NCI-H1436 (cell line): Measurements from ENCODE around the gene WWC1.

Source experiments
- DNase-seq: peaks from one replicate; lab custom pipeline; 2025; lab: John Stamatoyannopoulos, UW

WWC1 gene

DNA sequence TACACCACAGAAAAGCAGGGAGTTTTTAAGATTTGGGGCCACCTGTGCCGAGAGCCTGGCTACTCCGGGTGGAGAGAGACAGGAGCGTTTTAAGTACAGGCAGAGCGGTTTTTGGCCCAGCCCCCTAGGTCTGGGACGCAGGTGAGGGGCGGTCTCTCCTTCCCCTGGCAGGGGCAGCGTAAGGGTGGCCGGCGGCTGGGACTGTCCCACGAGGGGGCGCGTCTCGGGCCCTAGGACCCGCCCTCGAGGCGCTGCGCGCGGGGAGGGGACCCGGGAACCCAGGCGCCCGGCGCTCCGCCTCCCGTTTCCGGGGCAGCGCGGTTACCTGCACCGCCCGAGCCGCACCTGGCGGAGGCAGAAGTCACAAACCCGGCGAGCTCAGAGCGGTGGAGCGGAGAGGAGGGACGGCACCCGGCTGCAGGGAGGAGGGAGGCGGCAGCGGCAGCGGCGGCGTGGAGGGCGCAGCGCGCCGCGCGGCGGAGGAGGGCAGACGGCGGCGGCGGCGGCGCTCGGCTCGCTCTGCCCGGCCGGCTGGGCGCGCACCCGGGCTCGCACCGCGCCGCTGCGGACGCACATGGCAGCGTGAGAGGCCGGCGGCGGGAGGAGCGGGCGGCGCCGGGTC lies at the start of gene WWC1:
TSS of gene WWC1 (plus strand) at position 304 of the 622 bp plus-strand sequence. CDS start 508 bp downstream, outside the sequence.
- DNase-seq: peak; percentile 66

DNA sequence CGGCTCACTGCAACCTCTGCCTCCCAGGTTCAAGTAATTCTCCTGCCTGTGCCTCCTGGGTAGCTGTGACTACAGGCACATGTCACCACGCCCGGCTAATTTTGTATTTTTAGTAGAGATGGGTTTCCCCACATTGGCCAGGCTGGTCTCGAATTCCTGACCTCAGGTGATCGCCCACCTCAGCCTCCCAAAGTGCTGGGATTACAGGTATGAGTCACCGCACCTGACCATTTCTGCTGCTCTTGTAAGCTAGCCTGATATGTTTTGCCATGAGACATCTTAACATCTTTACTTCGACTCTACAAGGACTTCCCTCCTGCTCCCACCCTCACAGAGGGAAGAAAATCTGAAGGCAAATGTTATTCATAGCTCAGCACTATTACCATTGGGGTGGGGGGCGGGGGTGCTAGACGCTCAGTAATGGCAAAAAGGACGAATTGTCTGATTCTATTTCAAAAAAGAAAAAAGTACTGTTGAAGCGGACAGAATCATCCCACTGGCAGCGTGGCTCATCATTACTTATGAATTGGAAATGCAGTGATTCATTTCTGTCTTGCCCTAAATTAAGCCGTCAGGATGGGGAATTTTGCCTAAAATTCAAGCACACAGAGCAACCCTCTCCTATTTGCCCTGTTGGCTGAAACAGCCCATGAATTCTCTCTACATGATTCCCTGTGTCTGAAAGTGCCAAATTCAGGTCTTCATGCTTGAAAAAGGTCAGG lies 46.4 kb upstream of the WWC1 start:
- DNase-seq: no peak

DNA sequence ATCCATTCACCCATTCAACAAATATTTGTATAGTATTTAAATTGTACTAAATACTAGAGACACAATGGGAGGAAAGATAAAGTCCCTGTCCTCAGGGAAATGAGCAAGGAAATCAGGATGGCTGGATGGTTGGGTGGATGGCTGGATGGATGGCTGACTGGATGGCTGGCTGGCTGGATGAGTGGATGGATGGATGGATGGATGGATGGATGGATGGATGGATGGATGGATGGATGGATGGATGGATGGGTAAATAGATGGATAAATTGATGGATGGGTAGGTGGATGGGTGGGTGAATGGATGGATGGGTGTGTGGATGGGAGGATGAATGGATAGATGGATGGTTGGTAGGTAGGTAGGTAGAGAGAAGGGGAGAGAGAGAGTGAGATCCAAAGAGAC lies 41.5 kb upstream of the WWC1 start:
- DNase-seq: no peak

DNA sequence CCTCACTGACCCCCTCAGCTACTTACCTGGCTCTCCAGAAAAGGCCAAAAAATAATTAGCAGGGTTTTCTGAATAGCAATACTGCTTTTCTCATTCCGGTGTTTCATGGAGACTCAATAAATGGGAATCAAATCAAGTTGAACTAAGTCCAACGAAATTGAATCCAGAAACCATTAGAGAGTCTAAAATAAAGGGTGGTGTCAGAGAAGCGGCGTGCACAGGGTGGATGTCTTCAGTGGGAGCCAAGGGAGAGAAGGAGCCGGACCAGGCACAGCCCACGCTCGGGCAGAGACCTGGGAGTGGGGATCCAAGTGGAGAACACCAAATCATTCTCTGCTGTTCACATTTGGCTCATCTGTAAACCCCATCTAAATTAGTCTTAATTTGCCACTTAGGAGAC lies 40.2 kb upstream of the WWC1 start:
- no peak for DNase-seq

DNA sequence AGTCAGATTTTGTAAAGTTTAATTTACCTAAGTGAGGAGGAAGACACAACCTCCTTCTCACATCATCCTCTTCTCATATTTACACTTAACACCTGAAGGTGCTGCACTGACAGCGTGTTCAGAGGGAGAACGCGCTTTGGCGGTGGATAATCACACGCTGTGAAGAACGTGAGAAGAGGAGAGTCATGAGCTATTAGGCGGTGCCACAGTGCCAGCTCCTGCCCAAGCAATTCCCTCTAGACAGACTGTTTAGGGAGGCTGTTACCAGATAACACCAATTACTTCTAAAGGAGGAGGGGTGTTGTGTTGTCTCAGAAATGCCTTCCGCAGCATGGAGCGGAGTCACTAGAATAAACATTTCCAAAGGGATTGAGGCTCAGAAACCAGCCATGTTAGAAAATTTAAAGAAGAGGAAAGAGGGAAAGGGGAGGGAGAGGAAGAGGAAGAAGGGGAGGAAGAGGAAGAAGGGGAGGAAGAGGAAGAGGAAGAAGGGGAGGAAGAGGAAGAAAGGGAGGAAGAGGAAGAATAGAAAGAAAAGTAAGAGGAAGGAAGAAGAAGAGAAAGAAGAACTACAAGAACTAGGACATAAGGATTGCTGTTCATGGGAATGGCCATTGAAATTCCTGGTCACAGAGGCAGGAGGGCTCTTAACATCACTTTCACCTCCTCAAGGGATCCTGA lies 37.3 kb upstream of the WWC1 start:
- DNase-seq: peak; percentile 56

DNA sequence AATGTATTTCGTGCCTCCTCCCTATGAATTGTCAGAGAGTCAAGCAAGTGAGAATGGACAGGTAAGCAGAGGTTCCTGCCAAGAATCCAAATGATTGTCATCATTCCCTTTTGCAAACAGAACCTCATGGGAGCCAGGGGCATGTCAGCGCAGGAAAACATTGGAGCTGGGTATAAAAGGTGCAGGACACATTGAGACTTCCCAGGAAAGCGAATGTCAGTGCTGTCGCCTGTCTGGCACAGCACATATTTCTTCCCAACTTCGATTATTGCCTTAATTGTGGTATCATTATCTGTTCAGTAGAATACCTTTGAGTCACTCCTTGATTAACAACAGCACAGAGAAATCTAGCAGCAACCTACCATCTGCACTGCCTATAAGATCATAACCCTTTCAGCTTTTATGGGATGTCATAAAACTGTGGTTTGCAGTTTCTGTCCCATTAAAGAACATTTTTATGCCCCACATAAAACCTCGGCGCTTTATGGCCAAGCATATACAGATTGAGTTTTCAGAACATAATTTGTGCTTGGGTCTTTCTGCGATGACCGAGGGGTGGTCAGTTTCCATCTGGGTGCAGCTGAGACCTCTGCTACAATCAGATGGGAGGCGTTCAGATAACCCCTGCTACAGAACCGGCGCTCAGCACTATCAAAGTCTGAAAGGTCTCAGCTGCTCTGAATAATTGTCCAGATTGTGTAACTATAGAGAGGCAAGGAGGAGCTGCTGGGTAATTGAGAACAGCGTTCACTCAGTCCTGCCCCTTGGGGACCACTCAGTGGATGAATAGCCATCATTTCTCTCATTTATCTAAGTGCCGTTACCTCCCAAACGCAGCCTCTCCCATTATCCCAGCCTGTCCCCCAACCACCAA lies 30.9 kb upstream of the WWC1 start:
- peak; percentile 83 for DNase-seq

DNA sequence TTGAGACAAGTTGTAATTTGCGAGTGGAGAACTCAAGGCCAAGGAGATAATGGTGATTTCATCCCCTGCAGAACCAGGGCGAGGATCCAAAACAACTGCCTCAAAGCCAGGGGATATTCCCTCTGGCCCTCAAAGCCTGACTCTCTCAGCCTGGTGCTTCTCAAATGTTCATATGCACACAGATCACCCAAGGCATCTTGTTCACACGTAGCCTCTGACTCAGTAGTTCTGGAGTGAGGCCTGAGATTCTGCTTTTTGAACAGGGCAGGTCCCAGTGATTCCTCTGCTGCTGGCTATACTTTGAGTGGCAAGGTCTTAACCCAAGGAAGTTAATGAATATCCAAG lies 30.2 kb upstream of the WWC1 start:
- no peak for DNase-seq

DNA sequence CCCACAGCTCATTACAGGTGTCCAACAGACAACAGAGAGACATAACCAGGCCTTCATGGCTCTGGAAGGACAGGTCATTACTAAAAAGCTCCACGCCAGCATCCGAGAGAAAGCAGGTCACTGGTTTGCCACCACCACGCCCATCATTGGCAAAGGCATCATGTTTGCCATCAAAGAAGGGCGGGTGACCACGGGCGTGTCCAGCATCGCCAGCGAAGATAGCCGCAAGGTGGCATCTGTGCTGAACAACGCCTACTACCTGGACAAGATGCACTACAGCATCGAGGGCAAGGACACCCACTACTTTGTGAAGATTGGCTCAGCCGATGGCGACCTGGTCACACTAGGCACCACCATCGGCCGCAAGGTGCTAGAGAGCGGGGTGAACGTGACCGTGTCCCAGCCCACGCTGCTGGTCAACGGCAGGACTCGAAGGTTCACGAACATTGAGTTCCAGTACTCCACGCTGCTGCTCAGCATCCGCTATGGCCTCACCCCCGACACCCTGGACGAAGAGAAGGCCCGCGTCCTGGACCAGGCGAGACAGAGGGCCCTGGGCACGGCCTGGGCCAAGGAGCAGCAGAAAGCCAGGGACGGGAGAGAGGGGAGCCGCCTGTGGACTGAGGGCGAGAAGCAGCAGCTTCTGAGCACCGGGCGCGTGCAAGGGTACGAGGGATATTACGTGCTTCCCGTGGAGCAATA lies 29.3 kb upstream of the WWC1 start:
- no peak for DNase-seq

DNA sequence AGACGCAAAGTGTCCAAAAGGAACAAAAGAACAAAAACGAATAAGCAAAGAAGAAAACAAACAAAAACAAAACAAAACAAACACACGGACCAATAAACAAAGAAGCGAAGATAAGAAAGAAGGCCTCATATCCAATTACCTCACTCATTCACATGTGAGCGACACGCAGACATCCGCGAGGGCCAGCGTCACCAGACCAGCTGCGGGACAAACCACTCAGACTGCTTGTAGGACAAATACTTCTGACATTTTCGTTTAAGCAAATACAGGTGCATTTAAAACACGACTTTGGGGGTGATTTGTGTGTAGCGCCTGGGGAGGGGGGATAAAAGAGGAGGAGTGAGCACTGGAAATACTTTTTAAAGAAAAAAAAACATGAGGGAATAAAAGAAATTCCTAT lies 28.3 kb upstream of the WWC1 start:
- DNase-seq: no peak

DNA sequence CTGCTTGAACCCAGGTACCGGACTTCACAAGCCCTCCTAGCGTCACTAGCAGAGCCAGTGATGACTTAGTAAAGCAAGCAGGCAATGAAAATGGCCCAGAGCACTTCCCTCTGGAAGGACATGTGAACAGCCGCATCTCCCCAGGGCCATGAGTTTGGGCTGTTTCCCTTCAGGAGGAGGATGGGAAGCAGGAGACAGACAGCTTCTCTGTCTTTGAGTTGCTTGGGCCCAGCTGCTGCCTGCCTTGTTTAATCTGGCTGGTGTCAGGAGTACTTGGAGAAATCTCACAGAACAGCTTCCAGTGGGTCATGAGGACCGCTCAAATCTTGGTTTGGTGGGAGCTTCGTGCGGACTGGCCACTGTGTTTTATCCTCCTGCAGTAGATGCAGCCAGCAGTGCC lies 25.4 kb upstream of the WWC1 start:
- no peak for DNase-seq

DNA sequence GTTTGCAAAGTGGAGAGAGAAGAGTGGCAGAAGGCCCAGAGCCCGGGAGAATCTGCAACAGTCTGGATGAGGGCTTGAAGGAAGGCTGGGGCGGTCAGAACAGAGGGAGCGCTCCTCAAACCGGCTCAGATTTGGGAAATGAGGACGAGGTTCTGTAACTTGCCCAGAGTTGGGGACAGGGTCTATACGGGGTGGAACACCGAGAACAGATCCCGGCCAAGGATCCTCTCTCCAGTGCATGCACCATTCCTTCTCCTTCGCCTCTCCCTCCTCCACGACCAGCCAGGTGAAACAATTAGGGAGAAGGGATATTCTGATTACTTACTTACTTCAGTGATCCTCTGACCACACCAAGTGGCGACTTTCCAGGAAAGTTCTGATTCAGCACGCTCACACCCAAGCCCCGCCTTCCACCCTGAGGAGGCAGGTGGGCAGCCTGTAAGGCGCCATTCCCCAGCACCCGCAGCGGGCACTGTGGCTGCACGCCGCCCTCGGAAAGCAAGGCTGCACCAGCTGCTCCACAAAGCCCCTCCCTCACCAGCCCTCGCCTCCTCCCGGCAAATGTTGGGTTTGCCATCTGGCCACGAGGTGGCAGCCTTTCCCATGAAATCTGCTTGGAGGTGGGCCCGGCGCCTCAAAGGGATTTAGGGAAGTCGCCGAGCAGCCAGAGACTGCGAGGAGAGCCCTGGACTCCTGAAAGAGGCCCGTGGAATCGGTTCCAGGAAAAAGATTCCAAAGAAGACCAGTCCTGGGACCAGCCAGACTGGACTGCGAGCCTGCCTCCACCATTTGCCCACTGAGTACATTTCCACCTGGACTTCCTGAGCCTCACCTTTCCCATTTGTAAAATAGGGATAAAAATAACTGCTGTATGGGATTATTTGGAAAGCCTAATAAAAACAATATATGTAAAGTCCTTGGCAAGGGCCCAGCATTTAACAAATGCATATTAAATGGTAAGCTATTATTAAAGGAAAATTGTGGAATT lies 22.2 kb upstream of the WWC1 start:
- peak; percentile 74 for DNase-seq

DNA sequence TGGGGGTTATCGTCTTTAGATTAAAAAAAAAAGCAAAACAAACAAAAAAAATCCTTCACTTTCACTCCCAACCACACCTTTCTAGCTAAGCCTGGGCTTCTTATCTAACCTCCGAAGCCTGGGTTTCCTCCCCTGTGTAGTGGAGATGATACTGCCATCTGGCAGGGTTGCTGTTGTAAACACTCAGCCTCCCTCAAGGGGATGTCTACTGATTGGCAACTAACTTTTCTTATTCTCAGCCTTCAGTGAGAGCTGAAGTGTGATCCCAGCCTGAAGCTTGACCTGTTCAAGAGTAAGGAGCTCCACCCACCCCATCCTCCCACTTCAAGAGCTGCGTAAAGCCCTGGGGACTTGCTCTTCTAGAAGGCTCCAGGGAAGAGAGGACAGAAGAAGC lies 21.5 kb upstream of the WWC1 start:
- DNase-seq: no peak

DNA sequence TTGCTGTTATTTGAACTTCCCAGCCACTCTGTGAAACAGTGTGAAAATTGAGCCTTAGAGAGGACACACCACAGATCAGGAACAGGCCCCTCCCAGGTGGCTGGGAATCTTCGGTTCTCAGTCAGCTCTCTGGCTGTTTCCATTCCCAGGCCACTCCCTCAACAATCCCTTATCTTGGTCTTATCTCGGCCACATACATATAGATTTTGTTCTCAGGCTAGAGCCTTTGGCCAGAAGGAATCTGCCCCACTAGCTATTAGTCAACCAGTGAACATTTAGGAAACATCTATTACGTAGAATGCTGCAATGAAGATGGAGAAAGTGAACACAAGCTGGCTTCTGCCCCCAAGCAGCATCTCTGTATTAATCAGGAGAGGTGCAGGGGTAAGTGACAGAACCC lies 21.0 kb upstream of the WWC1 start:
- DNase-seq: no peak

DNA sequence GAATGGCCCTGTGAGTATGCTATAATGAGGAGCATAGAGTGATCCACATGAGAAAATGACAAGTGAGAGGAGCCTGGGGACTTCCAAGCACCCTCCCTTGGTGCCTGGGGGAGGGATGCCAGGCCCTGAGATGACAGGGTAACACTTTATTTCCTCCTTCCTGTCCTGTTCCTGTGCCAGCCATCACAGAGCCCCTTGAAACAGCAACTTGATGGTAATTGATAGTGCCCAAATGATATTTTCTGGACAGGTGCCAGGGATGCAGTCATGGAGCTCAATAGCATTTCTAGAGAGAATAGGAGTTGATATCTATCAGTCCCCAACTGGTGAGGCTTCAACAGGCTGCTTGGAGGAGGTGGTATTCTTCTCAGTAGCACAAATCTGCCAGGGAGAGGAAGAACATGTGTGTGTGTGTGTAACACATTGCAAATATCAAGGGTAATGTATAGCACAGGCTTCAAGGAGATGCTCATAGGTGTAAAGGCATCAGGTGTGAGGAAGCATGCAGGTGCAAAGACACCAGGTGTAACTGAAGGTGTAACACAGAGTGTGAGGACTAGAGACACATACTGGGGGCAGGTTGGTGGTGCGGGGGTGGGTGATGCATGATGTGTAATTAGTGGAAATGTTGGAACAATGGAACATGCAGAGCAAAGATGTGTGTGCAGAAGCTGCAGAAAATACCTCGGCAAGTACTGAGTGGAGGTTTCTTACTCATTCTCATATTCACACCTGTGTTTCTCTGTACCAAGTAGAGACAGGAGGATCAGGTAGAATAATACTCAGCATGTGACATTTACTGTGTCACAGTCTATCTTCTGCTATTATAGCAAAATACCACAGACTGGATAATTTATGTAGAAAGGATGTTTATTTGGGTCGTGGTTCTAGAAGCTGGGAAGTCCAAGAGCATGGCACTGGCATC lies 18.1 kb upstream of the WWC1 start:
- no peak for DNase-seq

DNA sequence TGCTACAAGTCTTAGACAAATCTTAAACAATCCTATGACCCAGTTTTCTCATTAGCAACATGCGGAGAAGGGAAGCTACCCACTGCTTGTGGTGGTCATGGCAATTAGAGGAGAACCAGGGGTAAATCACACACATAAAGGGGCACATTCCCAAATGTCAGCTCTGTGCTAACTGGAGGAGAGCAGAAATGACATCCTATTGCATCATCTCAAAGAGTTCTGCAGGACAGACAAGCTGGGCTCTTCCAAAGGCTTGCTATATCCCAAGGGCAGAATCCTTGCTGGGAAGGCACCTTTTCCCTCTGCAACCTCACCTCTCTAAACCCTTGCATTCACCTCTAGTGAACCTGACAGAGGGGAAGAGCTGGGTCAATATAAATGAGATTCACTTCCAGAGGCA lies 17.0 kb upstream of the WWC1 start:
- DNase-seq: no peak

DNA sequence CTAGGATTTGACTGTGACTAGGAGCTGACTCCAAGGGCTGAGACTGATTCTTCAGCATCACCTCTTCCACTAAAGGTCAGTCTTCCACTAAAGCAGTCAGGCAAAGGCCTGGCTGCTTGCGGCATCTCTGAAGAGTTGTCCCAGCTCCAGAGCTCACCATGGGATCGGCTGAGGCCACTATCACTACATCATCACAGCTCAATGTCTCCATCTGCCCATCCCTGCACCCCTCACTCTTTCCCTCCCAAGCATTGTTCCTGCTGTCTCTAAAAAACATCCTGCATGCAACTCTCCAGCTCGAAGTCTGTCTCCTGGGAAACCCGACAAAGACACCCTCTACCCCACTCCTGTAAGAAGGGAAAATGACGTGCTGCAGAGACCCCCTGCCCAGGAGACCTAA lies 15.5 kb upstream of the WWC1 start:
- DNase-seq: no peak

DNA sequence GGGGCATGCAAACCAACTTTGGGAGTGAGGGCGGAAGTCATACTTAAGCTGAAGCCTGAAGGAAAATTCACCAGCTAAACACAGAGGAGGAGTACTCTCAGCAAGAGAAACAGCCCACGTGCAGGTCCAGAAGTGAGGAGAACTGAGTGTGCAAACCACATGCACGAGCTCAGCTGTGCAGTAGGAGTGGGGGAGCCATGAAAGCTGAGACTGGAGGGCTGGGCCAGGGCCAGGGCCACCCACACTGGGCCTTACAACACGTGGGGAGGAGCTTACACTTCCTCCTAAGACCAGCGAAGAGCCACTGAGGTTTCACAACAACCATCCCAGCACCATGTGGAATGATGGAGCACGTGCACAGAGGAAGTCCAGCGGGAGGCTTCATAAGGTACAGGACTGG lies 9.3 kb upstream of the WWC1 start:
- DNase-seq: no peak

DNA sequence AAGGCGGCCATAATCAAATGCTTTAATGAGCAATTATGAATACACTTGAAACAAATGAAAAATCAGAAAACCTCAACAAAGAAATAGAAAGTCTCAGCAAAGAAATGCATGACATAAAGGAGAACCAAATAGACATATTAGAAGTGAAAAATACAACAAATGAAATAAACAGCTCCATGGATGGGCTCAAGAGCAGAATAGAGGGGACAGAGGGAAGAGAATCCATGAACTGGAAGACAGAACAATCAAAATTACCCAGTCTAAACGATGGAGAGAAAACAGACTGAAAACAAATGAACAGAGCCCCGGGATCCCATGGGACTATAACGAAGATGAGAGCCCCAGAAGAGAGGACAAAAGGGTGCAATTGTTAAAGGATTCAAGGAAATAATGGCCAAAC lies 6.6 kb upstream of the WWC1 start:
- no peak for DNase-seq

DNA sequence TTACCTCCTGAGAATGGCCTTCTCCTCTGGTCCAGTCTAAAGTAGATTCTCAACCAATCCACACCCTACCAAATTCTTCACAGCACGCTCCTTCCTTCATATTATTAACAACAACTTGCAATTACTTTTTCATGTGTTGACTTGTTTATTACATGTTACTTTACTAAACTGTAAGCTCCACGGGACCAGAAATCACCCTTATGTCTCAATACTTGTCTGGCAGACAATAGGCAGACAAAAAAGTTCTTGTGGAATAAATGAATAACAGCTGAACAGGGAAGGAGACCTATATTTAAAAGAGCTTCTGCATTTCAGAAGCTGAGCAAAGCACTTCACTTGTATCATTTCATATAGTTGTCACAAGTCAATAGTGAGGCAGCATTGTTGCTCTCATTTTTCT lies 5.7 kb upstream of the WWC1 start:
- no peak for DNase-seq

DNA sequence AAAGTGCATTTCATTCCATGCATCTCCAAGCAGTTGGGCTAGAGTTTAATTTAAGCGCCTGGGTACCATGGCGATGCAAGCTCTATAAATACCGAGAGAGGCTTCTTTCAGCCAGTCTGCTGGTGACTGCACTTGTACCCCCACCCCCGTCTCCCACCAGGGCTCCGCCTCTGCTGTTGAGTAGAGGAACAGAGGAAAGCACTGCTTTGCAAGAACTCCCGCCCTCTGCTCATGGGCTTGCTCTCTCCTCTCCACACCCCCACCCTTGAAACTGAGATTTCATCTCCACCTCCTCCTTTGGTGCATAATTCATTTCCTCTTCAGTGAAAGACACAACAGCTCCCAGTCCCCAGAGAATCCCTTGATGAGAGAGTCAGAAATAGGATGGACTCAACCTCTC lies 5.1 kb upstream of the WWC1 start:
- DNase-seq: peak; percentile 36
